Tibial nerve (tissue), 4 donors: Measurements from ENCODE around the gene CHADL. TPM values are rescaled to one million over a fixed set of nuclear protein-coding genes. Genes with fewer than 3 reads are reported as not detected.
"Not testable (repeated sequence)": the region's sequence is repeated elsewhere in the genome, so short reads cannot be mapped to it uniquely, and the experiment has no call there.

Experiments used
- DNase-seq, 2 donors: peaks; one replicate each; pipeline ENCODE4 v3.0.0-alpha.2; 2019; ENCODE audit warnings: low spot score in 2 of 2
- H3K27ac ChIP-seq, 4 donors: fragments of 200-600 bp; sonication (generic) in 3 of 4; one replicate each; pipeline ENCODE4 v1.5.1; 2017 to 2019; ENCODE audit warnings: mild to moderate bottlenecking in 1 of 4
- H3K27me3 ChIP-seq, 2 donors: fragments of 200-600 bp; sonication (generic) in 1 of 2; one replicate each; pipeline versions ENCODE4 v1.5.1 to v1.6.0; 2017 to 2019
- H3K36me3 ChIP-seq, 3 donors: fragments of 200-600 bp; sonication (generic); one replicate each; pipeline ENCODE4 v1.5.1; 2018 to 2019
- H3K4me1 ChIP-seq, 4 donors: fragments of 200-600 bp; sonication (generic) in 3 of 4; one replicate each; pipeline ENCODE4 v1.5.1; 2017 to 2019
- H3K4me3 ChIP-seq, 4 donors: fragments of 200-600 bp; sonication (generic) in 3 of 4; one replicate each; pipeline ENCODE4 v1.5.1; 2017 to 2019; ENCODE audit warnings: mild to moderate bottlenecking in 1 of 4, moderate library complexity in 1 of 4
- H3K9me3 ChIP-seq, 4 donors: fragments of 200-600 bp; sonication (generic) in 3 of 4; one replicate each; pipeline ENCODE4 v1.5.1; 2017 to 2019
- CTCF ChIP-seq, 5 experiments: fragments of 200-600 bp in 3 of 5; fragments of 450-650 bp in 2 of 5; sonication (generic) in 3 of 5; IDR thresholded peaks; one replicate each; pipeline ENCODE4 v1.5.1; 2016 to 2019; ENCODE audit warnings: antibody characterized with exemption in 5 of 5, mild to moderate bottlenecking in 3 of 5, moderate library complexity in 2 of 5
- EP300 ChIP-seq, 2 donors: sonication (generic); formaldehyde crosslinking; IDR thresholded peaks; one replicate each; pipeline ENCODE4 v1.6.1; 2017; ENCODE audit warnings: antibody characterized with exemption in 2 of 2, mild to moderate bottlenecking in 1 of 2
- POLR2A ChIP-seq, 2 donors: fragments of 450-650 bp; IDR thresholded peaks; one replicate each; pipeline ENCODE4 v1.6.1; 2017; ENCODE audit warnings: antibody characterized with exemption in 2 of 2, mild to moderate bottlenecking in 2 of 2, moderate library complexity in 2 of 2
- WGBS, 2 donors: methylation state at CpG; one replicate each; pipeline ENCODE4 v1.1.5; 2018; 5-methylcytosine and 5-hydroxymethylcytosine counted together
- small RNA-seq: library from RNA; depleted of rRNA; stranded (forward); fragments of <200 nt; gene quantifications from one replicate; pipeline ENCODE3, GENCODE V24; 2016
- total RNA-seq, 4 donors: library from RNA; depleted of rRNA; stranded (reverse); fragments of >200 nt; gene quantifications; one replicate each; pipeline ENCODE4 v1.1.0, GENCODE V29; 2016

Gene CHADL
- total RNA-seq, 4 donors from 2014 or later, result 25.3 to 32.0 (median 27.5) TPM

GRCh38 chr22:41181349-41182241, 59.1 kb downstream of the CHADL start:
- DNase-seq, result no peak
- no peak for TF ChIP-seq POLR2A (IDR thresholded peaks at IDR 0.05)
- TF ChIP-seq EP300 (IDR thresholded peaks at IDR 0.05), result no peak
- TF ChIP-seq CTCF (IDR thresholded peaks at IDR 0.05), result no peak
- Histone ChIP-seq H3K27me3 (no peaks in the 10 kb centered on the region), H3K27ac (no peak overlapping the region), H3K4me1 (peaks cover 0 to 3% (median 0%) of the 10 kb centered on the region in 4 donors), H3K36me3 (peaks cover 4 to 36% (median 21%) of the 10 kb centered on the region in 3 donors), H3K9me3 (no peaks in the 10 kb centered on the region), H3K4me3 (no peak overlapping the region)
- 71 to 74% methylated on average over 15 of the region's 15 CpGs for whole genome bisulfite sequencing, 2 donors

- no peaks in the 10 kb centered on the region for H3K27me3 ChIP-seq
- no peak for TF ChIP-seq POLR2A (IDR thresholded peaks at IDR 0.05)
- no peak for TF ChIP-seq CTCF (IDR thresholded peaks at IDR 0.05)
- TF ChIP-seq EP300 (IDR thresholded peaks at IDR 0.05), result no peak
- no peak overlapping the region for H3K27ac ChIP-seq
- no peak overlapping the region for H3K4me3 ChIP-seq
- peaks cover 0 to 3% (median 0%) of the 10 kb centered on the region in 4 donors for H3K4me1 ChIP-seq
- peaks cover 6 to 42% (median 27%) of the 10 kb centered on the region in 3 donors for H3K36me3 ChIP-seq
- DNase-seq, result no peak
- 73 to 84% methylated on average over 3 of the region's 3 CpGs for WGBS, 2 donors
- H3K9me3 ChIP-seq, result no peaks in the 10 kb centered on the region
Measured at GRCh38 chr22:41180926-41181325, 59.8 kb downstream of the CHADL start.

GRCh38 chr22:41180362-41180761, 60.4 kb downstream of the CHADL start:
- not testable (repeated sequence) for H3K4me3 ChIP-seq, H3K27ac ChIP-seq, H3K9me3 ChIP-seq, H3K27me3 ChIP-seq, DNase-seq, H3K4me1 ChIP-seq
- WGBS, 2 donors, result 95 to 97% methylated on average over 6 of the region's 6 CpGs
- peaks cover 6 to 48% (median 31%) of the 10 kb centered on the region in 3 donors for H3K36me3 ChIP-seq

Small RNA genes within 50 kb of the gene (small RNA-seq; reads per million reads assigned to genes)
- gene MIR6889, result not detected

Other genes starting within 250 kb of the CHADL start
- 10 to 100 TPM; 75.8 to 97.7 (median 87.7) TPM for gene EP300, start 148.3 kb downstream of the CHADL start, total RNA-seq
- gene L3MBTL2, start 35.6 kb downstream of the CHADL start, total RNA-seq, result 10 to 100 TPM; 21.2 to 27.4 (median 24.3) TPM
- 10 to 100 TPM; 42.0 to 78.7 (median 60.3) TPM for gene RANGAP1, start 45.3 kb upstream of the CHADL start, total RNA-seq
- 10 to 100 TPM; 45.0 to 74.9 (median 57.9) TPM for gene ZC3H7B, start 60.6 kb upstream of the CHADL start, total RNA-seq
- 10 to 100 TPM; 20.1 to 49.4 (median 43.9) TPM for gene TEF, start 141.0 kb upstream of the CHADL start, total RNA-seq
- gene TOB2, start 205.9 kb upstream of the CHADL start, total RNA-seq, result 10 to 100 TPM; 50.8 to 67.3 (median 56.9) TPM
- 10 to 100 TPM; 32.6 to 51.5 (median 36.4) TPM for gene PHF5A, start 227.8 kb upstream of the CHADL start, total RNA-seq
- 10 to 100 TPM; 69.9 to 91.1 (median 76.4) TPM for gene ACO2, start 228.2 kb upstream of the CHADL start, total RNA-seq